ENCODE measurements around the gene HDC. TPM values are rescaled to one million over a fixed set of nuclear protein-coding genes. Genes with fewer than 3 reads are reported as not detected.

The HDC gene
- total RNA-seq, 1 donor from 2014 or later, result 0.32 TPM

DNA sequence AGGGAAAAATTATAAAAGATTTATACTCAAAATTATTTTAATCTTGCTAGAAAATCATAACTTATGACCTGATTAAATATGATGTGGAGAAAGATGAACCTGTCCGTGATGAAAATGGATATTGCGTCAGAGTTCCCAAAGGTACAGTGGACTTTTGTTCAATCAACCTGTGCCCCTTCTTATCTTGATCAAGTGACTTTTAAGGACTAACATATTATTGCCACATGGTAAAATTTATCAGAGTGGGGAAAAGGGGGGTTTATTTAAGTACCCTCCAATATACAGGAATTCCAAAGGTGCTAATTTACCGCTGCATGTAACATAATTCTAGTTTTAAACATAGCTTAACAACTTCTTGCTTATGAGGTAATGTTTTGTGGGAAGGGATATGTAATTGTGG is 39.6 kb downstream of the HDC start:
- ATAC-seq, result no peak

DNA sequence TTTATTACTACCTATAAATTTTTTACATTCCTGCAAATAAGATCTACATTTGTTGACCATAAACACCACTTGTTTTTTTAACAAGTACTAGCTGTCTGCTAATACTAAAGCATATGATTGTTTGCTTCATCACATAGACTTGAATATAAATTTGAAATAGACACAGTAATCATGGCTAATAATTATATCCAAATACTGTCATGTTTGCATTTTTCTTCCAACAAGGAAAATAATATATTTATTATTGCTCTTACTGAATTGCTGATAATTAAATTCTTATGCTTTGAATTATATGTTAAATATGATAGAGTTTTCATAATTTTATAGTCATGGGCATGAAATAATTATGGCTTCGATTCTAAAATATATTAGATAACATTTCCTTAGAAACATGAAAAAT is 40.5 kb downstream of the HDC start:
- no peak for ATAC-seq

DNA sequence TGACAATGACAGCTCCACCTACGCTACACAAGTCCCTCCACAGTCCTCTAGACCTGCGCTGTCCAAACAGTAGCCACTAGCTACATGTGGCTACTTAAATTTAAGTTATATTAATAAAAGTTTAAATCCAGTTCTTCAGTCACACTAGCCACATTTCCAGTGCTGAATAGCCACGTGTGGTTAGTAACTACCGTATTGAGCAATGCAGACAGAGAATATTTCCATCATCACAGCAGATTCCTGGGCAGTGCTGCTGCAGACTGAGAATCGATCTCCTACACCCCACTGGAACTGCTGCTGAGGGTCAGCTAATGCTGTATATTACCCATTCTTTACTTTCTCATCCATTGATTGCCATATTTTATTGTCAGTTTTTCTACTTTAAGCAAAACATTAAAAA is 40.9 kb downstream of the HDC start:
- ATAC-seq, result no peak

DNA sequence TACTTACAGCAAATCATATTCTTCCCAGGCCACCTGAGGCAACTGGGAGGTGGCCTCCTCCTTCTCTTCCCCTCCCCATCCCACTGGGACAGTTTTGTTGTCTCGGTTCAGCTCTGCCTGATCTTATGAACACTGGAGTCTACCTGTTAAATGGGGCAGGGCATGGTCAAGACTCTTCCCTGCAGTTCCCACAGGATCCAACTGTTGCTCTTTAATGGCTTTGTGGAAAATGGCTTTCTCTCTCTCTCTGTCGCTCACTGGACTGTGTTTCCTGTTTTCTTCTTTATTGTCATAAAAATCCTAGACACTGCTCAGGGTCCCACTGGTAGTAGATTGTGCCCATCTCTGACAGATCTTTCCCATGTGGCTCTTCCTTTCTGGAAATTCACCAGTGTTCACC is 43.3 kb downstream of the HDC start:
- no peak for ATAC-seq

DNA sequence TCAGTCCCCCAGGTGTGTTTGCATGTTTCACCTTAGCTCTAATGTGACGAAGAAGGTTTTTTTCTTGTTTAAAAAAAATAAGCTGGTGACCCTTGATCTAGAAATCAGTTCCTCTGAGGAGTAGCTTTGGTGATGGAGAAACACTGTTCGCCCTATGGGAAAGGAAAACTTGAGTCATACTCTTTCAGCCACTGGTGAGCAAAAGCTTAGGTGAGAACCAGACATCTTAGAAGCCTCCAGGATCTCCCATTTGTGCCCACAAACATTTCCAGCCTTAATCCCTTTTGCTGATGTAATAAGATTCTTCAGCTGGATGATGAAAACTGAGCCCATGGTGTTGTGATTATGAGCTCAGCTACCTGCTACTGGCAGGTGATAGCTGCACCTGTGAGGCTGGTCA is 45.7 kb downstream of the HDC start:
- ATAC-seq, result no peak

DNA sequence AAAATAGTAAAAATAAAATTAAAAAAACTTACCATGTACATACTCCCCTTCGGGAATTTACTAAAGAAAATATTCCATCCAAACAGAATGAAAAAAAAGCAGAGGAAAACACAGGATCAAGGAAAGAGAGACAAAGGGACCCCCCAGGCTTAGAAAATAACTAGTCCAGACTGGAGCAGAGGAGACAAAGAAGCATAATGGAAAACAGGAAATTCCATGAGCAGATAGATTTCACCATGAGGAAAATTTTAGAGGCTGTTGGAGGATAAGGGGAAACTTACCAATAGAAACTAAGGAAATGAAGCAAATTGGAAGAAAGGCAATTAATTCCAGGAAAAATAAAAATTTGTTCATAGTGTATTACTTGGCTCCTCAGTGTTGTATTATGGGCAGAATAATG is 46.8 kb downstream of the HDC start:
- no peak for ATAC-seq

DNA sequence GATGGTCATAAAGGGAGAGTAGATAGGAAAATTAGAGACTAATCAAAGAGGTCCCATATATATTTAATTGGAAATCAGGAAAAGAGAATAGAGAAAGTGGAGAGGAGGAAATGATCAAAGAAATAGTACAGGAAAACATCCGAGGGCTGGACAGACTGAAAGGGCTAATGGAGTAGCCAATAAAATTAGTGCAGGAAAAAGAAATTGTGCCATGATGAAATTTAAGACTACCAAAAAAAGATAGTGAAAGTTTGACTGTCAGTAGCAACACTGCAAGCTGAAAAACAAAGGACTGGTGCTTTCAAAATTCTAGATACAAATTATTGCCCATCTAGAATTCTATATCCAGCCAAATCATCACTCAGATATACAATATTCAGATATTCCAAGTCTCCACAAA is 47.2 kb downstream of the HDC start:
- ATAC-seq, result no peak

DNA sequence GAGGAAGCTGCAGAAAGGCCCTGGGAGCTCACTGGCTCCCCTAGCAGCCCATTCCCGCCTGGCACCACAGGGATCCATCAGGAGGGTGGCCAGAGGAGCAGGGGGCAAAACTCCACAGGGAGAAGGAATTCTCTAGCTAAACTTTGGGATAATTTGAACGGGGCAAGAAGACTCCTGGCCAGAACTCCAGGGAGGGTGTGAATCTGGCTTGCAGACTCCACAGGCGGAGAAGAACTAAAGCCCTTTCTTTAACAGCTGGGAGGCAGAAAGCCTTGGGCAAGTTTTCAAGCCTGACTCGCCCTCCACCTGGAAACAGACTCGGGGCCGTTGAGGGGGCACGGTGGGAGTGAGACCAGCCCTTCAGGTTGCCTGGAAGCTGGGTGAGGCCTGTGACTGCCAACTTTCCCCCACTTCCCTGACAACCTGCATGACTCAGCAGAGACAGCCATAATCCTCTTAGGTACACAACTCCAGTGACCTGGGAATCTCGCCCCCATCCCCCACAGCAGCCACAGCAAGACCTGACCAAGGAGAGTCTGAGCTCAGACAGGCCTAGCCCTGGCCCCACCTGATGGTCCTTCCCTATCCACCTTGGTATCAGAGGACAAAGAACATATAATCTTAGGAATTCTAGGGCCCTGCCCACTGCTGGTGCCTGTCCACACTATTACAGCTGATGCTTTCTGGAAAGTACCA is 54.9 kb downstream of the HDC start:
- ATAC-seq, result peak; percentile 36

DNA sequence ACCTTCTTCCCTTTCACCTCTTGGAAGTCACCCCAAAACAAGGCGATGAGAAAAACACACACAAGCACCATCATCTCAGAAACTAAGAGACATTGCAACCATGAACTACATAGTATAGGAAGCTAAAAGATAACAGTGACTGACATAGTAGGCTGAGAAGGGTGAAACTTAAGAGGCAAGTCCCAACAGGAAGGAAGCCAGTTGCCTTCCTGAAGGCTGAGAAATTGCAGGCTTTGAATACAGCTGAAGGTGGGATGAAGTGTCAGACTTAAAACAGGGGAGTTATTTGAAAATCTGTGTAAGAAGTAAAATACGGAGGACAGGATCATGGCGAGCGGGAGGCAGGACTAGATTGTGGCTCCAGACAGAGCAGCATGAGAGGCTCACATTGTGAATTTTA is 55.7 kb downstream of the HDC start:
- peak; percentile 77 for ATAC-seq

DNA sequence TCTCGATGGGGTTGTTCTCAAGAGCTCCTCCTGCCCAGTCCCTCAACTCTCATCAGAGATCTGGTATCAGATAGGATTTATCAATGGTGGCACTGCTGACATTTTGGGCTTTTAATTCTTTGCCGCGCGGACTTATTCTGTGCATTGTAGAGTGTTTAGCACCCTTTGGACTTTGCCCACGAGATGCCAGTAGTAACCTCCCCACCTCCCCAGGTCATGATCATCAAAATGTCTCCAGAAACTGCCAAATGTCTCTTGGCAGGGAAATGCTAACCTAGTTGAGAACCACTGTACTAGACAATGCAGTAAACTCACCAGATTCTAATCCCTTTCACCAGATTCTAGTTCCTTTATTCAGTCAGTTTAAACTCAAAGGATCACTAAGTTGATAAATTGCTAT is 59.5 kb downstream of the HDC start:
- ATAC-seq, result no peak

DNA sequence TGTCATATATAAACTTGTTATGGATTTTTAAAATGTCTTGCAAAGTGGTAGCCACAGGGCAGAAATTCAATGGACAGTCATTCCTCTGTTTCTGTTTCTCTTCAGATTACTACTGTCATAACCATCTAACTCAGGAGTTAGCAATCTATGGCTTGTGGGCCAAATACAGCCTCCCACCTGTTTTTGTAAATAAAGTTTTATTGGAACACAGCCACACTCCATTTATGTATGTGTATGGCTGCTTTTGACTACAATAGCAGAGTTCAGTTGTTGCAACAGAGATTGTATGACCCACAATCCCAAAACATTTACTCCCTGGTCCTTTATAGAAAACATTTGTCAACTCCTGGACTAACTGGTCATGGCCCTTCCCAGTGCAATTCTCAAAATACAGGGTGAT is 63.5 kb downstream of the HDC start:
- ATAC-seq, result no peak

DNA sequence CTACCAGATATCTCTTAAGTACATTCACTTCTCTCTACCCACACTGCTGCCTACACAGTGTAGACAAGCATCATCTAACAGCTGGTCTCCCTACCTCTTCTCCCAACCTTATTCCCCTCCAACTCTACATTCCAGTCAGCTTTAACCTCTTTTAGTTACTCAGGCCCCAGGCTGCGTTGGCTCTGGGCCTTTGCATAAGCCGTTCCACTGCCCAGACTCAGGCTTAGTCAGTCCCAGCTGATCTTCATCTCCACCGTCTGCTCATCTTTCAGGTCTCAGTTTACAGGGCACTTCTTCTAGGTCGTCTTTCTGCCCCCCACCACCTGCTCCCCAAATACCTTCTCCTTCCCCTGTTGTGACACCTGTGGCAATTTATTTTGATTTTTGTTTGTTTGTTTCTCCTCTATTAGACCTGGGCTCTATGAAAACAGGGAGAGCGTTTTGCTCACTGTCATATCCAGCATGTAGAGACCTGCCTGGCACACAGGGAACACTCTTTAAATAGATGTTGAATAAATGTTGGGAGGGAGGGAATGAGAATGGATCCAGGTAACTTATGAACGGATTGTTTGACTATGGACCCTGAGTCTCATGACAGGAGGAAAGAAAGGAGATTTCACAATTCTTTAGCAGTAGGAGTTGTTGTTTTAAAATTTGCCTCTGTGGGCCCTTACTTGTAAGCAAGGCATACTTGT is 72.5 kb downstream of the HDC start:
- peak; percentile 43 for ATAC-seq

DNA sequence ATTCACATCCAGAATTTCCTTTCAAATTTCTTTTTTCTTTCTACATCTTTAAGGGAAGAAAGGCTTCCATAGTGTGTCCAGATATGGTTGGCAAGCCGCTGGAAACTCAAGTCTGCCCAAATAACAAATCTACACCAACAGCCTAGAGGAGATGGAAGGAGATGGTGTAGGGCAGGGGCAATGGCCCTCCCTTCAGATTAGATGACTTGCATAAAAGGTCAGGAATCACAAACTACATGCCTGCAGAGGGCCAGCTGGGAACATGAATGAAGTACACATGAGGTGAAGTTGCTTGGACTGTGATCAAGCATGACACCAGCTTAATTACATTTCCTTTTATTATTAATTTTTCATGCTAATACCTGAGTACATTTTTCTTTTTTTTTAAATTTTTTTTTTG is 73.4 kb downstream of the HDC start:
- ATAC-seq, result no peak

Other genes with a start within 250 kb of the HDC start
- 0.56 TPM for gene ATP8B4, start 146.5 kb downstream of the HDC start, total RNA-seq
- gene SLC27A2, start 83.5 kb downstream of the HDC start, total RNA-seq, result 0.92 TPM
- 10.7 TPM for gene GABPB1, start 89.5 kb upstream of the HDC start, total RNA-seq
- gene USP8, start 158.7 kb upstream of the HDC start, total RNA-seq, result 43.4 TPM